Measurements from ENCODE around the gene IGF2BP1.

Gene IGF2BP1

GRCh38 chr17:48997103-48997826, at the start of gene IGF2BP1:
Gene IGF2BP1 (plus strand): TSS chr17:48997385. CDS start chr17:48997746, 361 bp downstream.
- DNase-seq, result peak; percentile 8

DNA sequence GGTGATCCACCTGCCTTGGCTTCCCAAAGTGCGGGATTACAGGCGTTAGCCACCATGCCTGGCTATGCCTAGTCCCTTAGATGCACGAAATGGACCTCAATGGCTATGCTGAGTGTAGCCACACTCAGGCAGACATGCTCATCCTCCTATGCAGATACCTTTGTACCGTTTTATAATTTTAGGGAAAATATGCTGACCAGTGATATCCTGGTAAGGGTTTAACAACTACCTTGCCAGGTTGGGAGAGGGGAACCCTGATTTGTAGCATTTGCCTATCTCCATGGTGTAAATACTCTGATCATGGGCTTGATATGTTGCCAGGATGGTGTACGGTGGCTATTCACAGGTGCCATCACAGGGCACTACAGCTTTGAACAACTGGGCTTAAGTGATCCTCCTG, 45.6 kb upstream of the IGF2BP1 start:
- no peak for DNase-seq

DNA sequence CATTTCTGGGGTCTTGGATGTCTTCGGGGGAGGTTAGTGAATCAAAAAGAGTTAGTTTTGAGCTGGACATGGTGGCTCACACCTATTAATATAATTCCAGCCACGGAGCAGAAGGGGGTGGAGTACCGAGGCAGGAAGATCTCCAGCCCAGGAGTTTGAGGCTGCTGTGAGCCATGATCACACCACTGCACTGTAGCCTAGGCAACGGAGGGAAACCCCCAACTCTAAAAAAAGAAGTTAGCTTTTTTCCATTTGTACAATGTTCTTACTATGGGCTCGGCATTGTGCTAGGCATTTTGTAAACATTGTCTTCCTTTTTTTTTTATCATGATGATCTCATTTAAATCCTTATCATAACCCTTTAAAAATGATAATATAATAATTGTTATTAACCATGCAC, 44.3 kb upstream of the IGF2BP1 start:
- no peak for DNase-seq

- peak; percentile 4 for DNase-seq
Measured at GRCh38 chr17:48954300-48954755, 42.9 kb upstream of the IGF2BP1 start.

- no peak for DNase-seq
Measured at GRCh38 chr17:48960834-48961515, 36.2 kb upstream of the IGF2BP1 start.

DNA sequence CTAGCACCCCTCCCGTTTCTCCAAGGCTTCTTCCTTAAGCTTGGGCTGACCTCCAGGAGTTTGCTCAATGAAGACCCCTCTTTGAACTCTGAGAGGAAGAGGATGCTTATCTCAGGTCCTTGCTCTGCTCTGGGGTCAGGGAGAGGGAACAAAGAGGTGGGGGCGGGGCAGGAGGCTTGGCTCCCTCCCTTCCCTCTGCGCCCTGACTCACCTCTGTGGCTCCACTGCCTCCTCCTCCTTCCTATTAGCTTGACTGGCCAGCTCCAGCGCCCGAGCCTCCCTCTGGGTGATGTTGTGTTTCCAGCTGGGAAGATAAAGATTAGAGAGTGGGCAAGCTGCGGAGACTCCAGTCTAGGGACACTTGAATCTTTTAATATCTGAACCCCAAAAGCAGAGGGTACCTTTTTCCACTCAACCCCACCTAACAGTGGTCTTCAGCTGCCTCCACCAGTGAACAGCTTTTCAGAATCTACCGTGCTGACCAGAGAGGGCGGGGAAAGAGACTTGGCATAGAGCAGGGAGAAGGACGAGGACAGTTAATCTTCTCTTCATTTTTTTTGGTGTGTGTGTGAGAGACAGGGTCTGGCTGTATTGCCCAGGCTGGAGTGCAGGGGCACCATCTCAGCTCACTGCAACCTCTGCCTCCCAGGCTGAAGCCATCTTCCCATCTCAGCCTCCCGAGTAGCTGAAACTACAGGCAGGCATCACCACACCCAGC, 35.5 kb upstream of the IGF2BP1 start:
- no peak for DNase-seq

DNA sequence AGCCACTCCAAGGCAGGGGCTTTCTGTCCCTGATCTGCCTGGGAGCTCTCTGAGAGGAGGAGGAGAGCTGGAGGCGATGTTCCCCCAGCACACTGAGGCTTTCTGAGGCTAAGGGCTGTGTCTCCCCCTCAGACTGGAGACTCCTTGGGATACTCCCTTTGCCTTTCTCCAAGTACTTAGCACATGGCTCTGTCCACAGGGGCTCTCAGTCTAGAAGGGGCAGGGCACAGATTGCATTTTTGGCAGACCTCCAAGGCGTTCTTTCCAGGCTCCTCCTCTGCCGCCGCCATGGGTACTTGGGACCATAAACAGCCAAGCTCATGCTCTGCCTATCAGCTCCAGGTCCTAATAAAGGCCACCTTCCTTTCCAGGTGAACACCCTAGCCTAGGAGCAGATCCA, 27.0 kb upstream of the IGF2BP1 start:
- DNase-seq, result no peak

GRCh38 chr17:48970865-48971687, 26.1 kb upstream of the IGF2BP1 start:
- no peak for DNase-seq

DNA sequence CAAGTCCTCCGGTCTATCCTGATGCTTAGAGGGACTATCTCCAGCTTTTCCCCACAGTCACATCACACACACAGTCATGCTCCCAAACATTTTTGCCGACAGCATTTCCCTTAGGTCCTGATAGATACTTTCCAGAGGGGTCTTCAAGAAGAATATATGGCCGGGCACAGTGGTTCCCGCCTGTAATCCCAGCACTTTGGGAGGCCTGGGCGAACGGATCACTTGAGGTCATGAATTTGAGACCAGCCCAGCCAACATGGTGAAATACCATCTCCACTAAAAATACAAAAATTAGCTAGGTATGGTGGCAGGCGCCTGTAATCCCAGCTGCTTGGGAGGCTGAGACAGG, 24.5 kb upstream of the IGF2BP1 start:
- DNase-seq, result no peak

GRCh38 chr17:48973806-48974205, 23.4 kb upstream of the IGF2BP1 start:
- DNase-seq, result no peak

DNA sequence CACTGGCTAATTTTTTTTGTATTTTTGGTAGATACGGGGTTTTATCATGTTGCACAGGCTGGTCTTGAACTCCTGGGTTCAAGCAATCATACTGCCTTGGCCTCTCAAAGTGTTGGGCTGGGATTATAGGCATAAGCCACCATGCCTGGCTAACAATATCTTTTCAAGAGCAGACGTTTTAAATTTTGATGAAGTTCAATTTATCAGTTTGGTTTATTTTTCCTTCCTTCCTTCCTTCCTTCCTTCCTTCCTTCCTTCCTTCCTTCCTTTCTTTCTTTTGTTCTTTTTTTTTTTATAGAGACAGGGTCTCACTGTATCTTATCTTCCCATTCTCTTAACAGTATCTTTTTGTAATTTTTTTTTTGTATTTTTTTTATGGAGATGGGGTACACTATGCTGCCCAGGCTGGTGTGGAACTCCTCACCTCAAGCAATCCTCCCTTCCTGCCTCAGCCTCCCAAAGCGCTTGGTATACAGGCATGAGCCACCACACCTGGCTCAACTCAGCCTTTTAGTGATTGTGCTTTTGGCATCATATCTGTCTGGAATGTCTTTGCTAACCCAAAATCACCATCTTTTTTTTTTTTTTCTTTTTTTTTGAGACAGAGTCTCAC, 15.2 kb upstream of the IGF2BP1 start:
- no peak for DNase-seq

DNA sequence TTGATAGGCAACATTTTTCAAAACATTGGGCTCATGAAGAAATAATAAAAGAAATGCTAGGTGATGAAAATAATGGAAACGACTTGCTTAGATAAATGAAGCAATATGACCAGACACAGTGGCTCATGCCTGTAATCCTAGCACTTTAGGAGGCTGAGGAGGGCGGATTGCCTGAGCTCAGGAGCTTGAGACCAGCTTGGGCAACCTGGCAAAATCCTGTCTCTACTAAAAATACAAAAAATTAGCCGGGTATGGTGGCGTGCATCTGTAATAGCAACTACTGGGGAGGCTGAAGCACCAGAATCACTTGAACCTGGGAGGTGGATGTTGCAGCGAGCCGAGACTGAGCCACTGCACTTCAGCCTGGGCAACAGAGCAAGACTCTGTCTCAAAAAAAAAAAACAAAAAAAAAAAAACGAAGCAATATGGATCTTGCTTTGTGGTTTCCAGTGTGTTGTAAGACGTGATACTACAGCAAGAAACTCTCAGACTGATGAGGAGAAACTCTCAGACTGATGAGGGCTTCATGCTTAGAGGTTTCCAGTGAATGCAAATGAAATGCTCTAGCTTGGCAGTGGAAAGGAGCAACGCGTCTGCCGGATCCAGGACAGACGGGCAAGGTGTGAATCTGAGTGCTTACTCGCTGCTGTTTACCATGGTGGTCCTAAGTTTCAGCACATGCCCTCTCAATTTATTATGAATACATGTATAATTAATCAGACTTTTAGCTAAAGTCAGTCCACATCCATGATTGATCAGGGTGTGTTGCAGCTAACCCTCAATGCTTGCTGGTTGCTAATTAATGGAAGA, 11.5 kb upstream of the IGF2BP1 start:
- DNase-seq, result no peak

DNA sequence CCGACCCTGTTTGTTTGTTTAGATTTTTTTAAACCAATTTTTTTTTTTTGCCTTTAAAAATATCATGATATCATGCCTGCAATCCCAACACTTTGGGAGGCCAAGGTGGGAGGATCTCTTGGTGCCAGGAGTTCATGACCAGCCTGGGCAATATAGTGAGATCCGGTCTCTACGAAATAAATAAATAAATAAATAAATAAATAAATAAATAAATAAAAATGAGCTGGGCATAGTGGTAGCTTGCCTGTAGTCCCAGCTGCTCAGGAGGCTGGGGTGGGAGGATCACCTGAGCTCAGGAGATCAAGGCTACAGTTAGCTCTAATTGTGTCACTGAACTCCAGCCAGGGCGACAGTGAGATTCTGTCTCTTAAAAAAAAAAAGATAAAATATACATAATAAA, 8.1 kb upstream of the IGF2BP1 start:
- DNase-seq, result no peak

GRCh38 chr17:48990882-48991357, 6.3 kb upstream of the IGF2BP1 start:
- no peak for DNase-seq

GRCh38 chr17:48992444-48992843, 4.7 kb upstream of the IGF2BP1 start:
- DNase-seq, result no peak

GRCh38 chr17:48993305-48993704, 3.9 kb upstream of the IGF2BP1 start:
- DNase-seq, result no peak

GRCh38 chr17:48993951-48994350, 3.2 kb upstream of the IGF2BP1 start:
- no peak for DNase-seq

GRCh38 chr17:48994549-48995303, 2.5 kb upstream of the IGF2BP1 start:
- no peak for DNase-seq

- DNase-seq, result peak; percentile 3
Measured at GRCh38 chr17:48995304-48995973, 1.7 kb upstream of the IGF2BP1 start.

Data from CD4-positive, alpha-beta T cell treated with Interleukin-21 for 1 hour (primary cell).